ENCODE measurements around the gene RSAD1.
A peak's percentile ranks its signal among the peaks of the same experiment; 100 is the strongest.

The RSAD1 gene

DNA sequence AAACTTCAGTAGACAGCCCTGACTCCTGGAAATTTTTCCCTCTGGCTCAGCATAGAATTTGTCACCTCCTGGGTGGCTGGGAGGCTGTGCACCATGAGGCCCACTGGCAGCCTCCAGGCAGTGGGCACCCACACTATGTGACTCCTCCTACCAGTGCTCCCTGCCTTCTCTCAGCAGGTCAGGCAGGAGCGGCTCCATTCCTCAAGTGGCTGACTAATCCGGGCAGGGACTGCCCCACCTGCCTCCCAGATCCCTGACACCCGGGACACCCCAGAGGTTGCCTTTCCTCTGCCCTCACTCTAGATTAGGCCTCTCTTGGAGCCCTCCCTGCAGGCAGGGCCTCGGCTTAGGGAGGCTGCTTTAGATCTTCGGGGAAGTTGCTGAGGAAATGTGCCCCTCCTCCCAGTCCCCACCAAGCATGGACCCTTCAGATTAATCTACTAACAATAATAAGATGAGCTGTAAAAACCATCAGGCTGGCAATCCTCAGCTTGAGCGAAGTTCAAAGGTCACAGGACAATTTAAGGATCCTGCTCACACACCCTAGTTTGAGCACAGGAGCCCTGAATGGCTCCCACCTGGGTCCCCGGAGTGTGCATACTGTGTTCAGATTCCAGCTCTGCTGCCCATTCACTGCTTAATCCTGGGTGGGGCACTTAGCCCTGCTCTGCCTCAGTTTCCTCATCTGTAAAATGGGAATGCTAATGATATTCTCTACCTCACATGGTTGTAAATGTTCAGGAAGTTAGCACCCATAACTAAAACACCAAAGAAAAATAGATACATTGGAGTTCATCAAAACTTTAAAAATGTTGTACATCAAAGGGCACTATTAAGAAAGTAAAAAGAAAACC lies 19.6 kb downstream of the RSAD1 start:
- no peak for DNase-seq

DNA sequence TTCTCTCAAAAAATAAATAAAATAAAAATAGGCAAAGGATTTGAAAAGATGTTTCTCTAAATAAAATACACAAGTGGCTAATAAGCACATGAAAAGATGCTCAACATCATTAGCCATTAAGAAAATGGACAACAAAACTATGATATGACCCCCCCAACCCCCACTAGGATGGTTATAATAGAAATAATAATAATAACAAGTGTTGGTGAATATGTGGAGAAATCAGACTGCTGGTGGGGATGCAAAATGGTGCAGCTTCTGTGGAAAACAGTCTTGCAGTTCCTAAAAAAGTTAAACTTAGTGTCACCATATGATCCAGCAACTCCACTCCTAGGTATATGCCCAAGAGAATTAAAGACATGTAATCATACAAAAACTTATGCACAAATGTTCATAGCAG lies 20.6 kb downstream of the RSAD1 start:
- no peak for DNase-seq

GRCh38 chr17:50499721-50500120 lies 21.1 kb downstream of the RSAD1 start:
- no peak for DNase-seq

DNA sequence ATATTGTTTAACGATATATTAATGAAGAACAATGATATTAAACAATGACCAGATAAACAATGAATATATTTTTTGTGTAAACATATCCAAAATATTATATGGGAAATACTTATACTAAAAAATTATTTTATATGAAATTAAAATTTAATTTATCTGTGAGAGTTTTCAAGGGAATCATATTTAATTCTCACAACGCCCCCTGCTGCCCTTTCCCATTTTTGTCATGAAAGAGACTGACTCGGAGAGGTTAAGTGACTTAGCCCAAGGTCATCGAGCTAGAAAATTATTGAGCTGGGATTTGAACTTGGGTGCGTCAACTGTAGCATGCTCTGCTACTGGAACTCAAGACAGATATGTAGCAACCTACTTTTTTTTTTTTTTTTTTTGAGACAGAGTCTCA lies 22.4 kb downstream of the RSAD1 start:
- DNase-seq: no peak

DNA sequence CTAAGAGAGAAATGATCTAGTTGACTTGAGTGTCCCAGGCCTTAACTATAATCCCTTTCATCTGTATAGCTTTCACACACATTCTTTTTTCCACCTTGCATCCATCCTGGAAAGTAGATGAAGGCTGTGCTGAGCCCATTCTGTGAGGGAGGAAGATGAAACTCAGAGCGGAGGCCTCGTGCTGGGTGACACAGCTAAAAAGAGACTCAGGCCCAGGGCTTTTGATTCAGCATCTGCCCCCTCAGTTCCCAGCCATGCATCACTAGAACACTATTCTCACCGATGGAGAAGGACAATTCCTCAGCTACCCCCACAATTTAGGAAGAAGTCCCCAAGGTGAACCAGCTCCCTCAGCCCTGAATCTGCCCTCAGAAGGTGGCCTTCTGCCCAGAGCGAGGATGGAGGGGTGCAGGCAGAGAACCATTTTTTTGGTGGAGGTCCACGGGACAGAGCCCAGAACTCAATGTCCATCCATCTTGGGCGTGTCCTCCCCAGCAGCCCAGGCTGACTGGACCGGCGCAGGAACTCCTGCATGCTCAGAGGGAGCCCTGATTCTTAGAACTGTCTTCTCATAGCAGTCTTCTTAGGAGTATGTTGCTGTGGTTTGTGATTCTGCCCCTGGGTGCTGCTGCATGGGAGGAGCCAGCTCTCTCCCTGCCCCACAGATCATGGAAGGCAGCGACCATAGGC lies 23.8 kb downstream of the RSAD1 start:
- DNase-seq: no peak

DNA sequence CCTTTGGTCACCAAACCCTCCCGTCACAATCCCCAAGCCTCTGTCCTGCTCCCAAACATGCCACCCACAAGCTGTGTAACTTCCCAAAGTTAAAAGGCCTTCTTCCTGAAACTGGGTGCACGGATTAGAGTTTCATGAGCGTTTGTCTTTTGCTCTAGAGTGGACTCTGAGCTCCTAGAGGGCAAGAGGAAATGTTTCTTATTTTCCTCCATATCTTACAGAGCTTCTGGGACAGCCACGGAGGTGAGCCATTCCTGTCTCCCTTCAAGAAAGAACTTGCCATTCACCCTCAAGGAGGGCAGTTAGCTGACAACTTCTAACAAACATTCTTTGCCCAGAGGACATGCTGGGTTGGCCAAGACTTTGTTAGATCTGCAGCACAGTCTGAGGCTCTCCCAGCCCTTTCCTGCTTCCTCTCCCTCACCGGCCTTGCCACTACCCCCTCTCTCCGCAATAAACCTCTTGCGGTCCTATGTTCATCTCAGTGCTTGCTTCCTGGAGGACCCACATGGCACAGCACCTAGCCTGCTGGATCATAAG lies 27.0 kb downstream of the RSAD1 start:
- DNase-seq: no peak

- DNase-seq: no peak
Measured at GRCh38 chr17:50506298-50506697, 27.6 kb downstream of the RSAD1 start.

DNA sequence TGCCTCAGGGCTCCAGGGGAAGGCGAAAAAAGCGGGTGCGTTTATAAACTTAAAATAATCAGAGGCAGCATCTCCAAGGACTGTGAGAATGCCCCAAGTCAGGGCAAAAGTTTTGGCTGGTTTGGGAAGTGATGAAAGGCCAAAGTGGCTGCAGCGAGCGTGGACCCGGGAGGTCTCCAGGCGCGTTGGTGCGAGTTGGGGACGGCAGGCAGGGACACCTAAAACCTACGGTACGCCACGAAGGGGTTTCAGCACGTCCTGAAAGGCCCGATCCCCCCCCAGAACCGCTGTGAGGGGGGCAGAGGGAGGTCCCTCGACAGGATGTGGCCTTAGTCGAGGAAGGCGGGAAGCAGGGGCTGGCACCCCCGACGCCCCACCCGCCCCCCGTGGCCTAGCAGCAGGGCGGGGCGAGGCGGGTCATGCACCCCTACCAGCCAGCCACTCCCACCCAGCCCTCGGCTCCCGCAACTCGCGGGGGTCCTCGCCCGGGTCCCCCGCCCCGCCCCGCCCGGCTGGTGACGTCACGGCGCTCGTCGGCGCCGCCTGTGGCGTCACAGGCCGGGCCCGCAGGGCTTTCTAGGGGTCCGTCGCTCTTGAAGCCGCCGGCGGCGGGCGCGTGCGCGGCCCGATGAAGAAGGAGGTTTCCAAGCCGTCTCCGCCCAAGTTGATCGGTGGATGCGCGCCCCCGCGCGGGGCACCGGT lies 29.4 kb downstream of the RSAD1 start, which contains the start of gene MYCBPAP:
MYCBPAP (plus strand) TSS at position 569 of the 702 bp plus-strand sequence. CDS start 236 bp downstream, outside the sequence.
- peak; percentile 89 for DNase-seq

DNA sequence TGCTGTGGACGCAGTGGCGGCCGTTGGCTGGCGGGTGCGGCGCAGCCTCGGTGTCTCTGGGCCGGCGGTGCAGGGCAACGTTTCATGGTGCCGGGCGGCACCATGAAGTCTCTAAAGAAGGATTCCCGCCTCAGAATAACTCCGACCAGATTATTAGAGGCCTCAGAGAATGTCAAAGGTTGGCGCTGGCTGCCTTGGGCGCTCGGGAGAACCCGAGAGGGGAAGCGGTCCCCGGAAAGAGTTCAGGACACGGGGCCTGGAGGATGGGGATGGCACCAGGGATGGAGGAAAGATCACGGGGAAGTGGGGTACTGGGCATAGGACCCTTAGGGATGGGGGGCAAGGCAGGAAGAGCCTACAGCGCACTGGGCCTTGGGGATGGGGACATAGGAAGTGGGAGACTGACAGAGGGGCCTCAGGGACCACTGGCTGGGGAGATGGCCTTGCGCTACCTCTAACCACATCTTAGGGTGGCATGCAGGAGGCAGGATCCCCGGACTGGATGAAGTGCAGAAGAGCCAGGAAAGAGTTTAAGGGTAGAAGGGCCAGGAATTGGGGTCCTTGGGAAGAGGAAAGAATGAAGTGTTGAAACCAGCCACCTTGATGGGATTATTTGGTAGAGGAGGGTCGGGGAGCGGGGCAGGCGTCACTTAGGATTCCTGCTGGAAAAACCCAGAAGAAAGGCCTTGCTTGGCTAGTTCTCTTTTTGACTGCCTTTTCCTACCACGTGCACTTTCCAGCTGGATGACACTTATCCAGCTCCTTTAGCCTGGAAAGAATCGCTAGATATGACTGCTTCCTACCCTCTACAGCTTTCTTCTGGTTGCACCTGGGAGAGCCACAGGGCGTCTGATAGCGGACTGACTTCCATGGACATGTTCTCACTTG lies 30.2 kb downstream of the RSAD1 start:
- no peak for DNase-seq

- DNase-seq: peak; percentile 47
Measured at GRCh38 chr17:50511058-50511457, 32.4 kb downstream of the RSAD1 start.

GRCh38 chr17:50513495-50513894 lies 34.8 kb downstream of the RSAD1 start:
- no peak for DNase-seq

GRCh38 chr17:50514388-50514787 lies 35.7 kb downstream of the RSAD1 start:
- DNase-seq: no peak

- DNase-seq: no peak
Measured at GRCh38 chr17:50514936-50515702, 36.5 kb downstream of the RSAD1 start.

DNA sequence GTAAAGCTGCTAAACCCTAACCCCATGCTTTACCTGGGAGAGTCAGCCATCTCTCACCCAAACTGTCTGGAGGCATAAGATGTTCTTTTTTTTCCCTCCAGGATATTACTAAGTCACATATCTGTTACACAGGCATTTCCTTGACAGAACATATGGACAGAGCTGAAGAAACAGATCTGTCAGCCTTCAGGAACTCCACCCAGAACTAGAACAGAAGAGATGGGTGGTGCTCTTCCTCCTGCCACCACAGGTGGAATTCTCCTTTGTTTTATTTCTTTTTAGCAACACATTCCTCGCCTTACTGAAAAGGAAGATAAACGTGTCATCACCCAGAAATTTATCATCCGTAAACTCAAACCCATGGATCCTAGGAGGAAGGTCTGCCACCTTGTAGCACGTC lies 38.4 kb downstream of the RSAD1 start:
- no peak for DNase-seq

- no peak for DNase-seq
Measured at GRCh38 chr17:50517504-50518383, 39.1 kb downstream of the RSAD1 start.

GRCh38 chr17:50518384-50519023 lies 39.8 kb downstream of the RSAD1 start:
- no peak for DNase-seq

DNA sequence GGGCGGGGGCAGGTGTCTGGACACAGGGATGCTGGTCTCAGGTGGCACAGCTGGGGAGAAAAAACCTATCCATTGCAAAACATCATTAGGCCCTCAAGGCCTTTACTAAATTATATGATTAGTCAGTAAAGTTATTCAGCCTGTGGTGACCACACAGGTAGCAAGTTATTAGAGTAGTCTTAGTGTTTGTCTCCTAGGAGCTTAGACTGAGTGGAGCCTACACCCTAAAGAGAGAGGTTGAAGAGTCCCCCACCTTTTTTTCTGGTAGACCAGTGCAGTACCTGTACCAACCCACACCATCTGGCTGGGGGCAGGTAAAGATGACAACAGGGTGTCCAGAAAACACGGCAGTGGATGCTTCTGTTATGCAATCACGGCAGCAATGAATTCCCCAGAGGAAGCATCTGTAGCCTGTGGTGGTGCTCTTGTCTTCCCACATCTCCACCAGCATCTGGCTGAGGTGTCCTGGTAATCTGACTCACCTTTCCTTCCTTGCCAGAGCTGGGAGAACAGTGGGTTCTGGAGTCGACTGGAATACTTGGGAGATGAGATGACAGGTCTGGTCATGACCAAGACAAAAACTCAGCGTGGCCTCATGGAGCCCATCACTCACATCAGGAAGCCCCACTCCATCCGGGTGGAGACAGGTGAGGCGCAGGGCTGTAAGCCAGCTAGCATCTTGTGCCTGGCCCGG lies 40.6 kb downstream of the RSAD1 start:
- no peak for DNase-seq

DNA sequence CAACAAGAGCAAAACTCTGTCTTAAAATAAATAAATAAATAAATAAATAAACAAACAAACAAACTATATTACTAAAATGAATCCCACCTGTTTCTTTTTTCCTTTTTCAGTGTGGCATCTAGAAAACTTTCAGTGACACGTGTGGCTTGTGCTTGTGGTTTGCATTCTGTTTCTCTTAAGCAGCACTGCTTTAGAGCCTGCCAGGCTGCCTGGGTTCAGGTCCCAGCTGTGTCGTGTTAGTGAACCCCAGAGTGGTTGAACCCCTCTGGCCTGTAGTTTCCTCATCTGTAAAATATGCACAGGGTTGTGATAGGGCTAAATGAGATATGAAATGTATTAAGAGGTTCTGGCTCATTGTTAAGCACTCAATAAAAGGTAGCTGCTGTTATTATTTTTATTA lies 41.8 kb downstream of the RSAD1 start:
- DNase-seq: no peak

GRCh38 chr17:50521514-50521913 lies 42.9 kb downstream of the RSAD1 start:
- no peak for DNase-seq
